Dendritic cell treated with granulocyte-macrophage colony-stimulating factor and Interleukin-4, amounts not matched to agents 40 ng/mL and 50 ng/mL, for 4 days (primary cell): ENCODE measurements around the gene DVL3.

Experiments
- H3K27ac Mint-ChIP-seq: one replicate; pipeline ENCODE4 v1.8.0; 2022; ENCODE audit warnings: mild to moderate bottlenecking, mixed read lengths
- H3K27me3 Mint-ChIP-seq: one replicate; pipeline ENCODE4 v1.8.0; 2022; ENCODE audit warnings: mild to moderate bottlenecking, mixed read lengths
- H3K36me3 Mint-ChIP-seq: one replicate; pipeline ENCODE4 v1.8.0; 2022; ENCODE audit warnings: low read depth, mixed read lengths
- H3K4me1 Mint-ChIP-seq: one replicate; pipeline ENCODE4 v1.8.0; 2022; ENCODE audit warnings: low read depth, mixed read lengths
- H3K4me3 Mint-ChIP-seq: one replicate; pipeline ENCODE4 v1.8.0; 2022; ENCODE audit warnings: mild to moderate bottlenecking, moderate library complexity, mixed read lengths
- H3K9me3 Mint-ChIP-seq: one replicate; pipeline ENCODE4 v1.8.0; 2022; ENCODE audit warnings: mixed read lengths
- intact Hi-C: fragments of 100-400 bp; cut with micrococcal nuclease; formaldehyde crosslinking; loops from one replicate; pipeline ENCODE4 v1.15.0; 2022

Gene DVL3

GRCh38 chr3:184164648-184165330 lies 9.6 kb downstream of the DVL3 start:
- no peak overlapping the region for H3K27ac Mint-ChIP-seq
- no peak overlapping the region for H3K4me3 Mint-ChIP-seq
- H3K9me3 Mint-ChIP-seq: no peaks in the 10 kb centered on the region
- peaks cover 19% of the 10 kb centered on the region for H3K4me1 Mint-ChIP-seq
- H3K27me3 Mint-ChIP-seq: no peaks in the 10 kb centered on the region
- H3K36me3 Mint-ChIP-seq: peaks cover 97% of the 10 kb centered on the region
- intact Hi-C loops: no loop called here

GRCh38 chr3:184165543-184165942 lies 10.4 kb downstream of the DVL3 start:
- H3K36me3 Mint-ChIP-seq: peaks cover 99% of the 10 kb centered on the region
- no peak overlapping the region for H3K4me3 Mint-ChIP-seq
- H3K4me1 Mint-ChIP-seq: peaks cover 12% of the 10 kb centered on the region
- intact Hi-C loops: no loop called here
- H3K27me3 Mint-ChIP-seq: no peaks in the 10 kb centered on the region
- no peaks in the 10 kb centered on the region for H3K9me3 Mint-ChIP-seq
- no peak overlapping the region for H3K27ac Mint-ChIP-seq

- no peaks in the 10 kb centered on the region for H3K9me3 Mint-ChIP-seq
- intact Hi-C loops: no loop called here
- H3K4me1 Mint-ChIP-seq: peaks cover 11% of the 10 kb centered on the region
- H3K27ac Mint-ChIP-seq: no peak overlapping the region
- peaks cover 99% of the 10 kb centered on the region for H3K36me3 Mint-ChIP-seq
- no peak overlapping the region for H3K4me3 Mint-ChIP-seq
- H3K27me3 Mint-ChIP-seq: no peaks in the 10 kb centered on the region
Measured at GRCh38 chr3:184166671-184167070, 11.5 kb downstream of the DVL3 start.

GRCh38 chr3:184167786-184168185 lies 12.6 kb downstream of the DVL3 start:
- Mint-ChIP-seq H3K27ac (no peak overlapping the region), H3K27me3 (no peaks in the 10 kb centered on the region), H3K36me3 (peaks cover 100% of the 10 kb centered on the region), H3K9me3 (no peaks in the 10 kb centered on the region), H3K4me1 (peaks cover 13% of the 10 kb centered on the region), H3K4me3 (no peak overlapping the region)
- intact Hi-C loops: no loop called here

- Mint-ChIP-seq H3K4me3 (no peak overlapping the region), H3K4me1 (peaks cover 13% of the 10 kb centered on the region), H3K36me3 (peaks cover 97% of the 10 kb centered on the region), H3K27ac (no peak overlapping the region), H3K27me3 (no peaks in the 10 kb centered on the region), H3K9me3 (no peaks in the 10 kb centered on the region)
- intact Hi-C loops: no loop called here
Measured at GRCh38 chr3:184168363-184169120, 13.4 kb downstream of the DVL3 start.

GRCh38 chr3:184169896-184170875 lies 15.0 kb downstream of the DVL3 start:
- Mint-ChIP-seq H3K36me3 (peaks cover 84% of the 10 kb centered on the region), H3K4me1 (peaks cover 17% of the 10 kb centered on the region), H3K27ac (no peak overlapping the region), H3K9me3 (no peaks in the 10 kb centered on the region), H3K4me3 (no peak overlapping the region), H3K27me3 (no peaks in the 10 kb centered on the region)
- intact Hi-C loops: no loop called here

- Mint-ChIP-seq H3K27ac (no peak overlapping the region), H3K4me1 (peaks cover 21% of the 10 kb centered on the region)
Measured at GRCh38 chr3:184171562-184171961, 16.4 kb downstream of the DVL3 start.

GRCh38 chr3:184172681-184173373 lies 17.6 kb downstream of the DVL3 start:
- H3K27me3 Mint-ChIP-seq: no peaks in the 10 kb centered on the region
- no peaks in the 10 kb centered on the region for H3K9me3 Mint-ChIP-seq
- H3K27ac Mint-ChIP-seq: no peak overlapping the region
- H3K4me1 Mint-ChIP-seq: peaks cover 34% of the 10 kb centered on the region
- H3K4me3 Mint-ChIP-seq: no peak overlapping the region
- peaks cover 84% of the 10 kb centered on the region for H3K36me3 Mint-ChIP-seq
- intact Hi-C loops: no loop called here

More at GRCh38 chr3:184171562-184171961, 16.4 kb downstream of the DVL3 start:
- Mint-ChIP-seq H3K36me3 (peaks cover 84% of the 10 kb centered on the region), H3K4me3 (no peak overlapping the region), H3K9me3 (no peaks in the 10 kb centered on the region), H3K27me3 (no peaks in the 10 kb centered on the region)
- intact Hi-C loops: no loop called here

- Mint-ChIP-seq H3K27me3 (no peaks in the 10 kb centered on the region), H3K4me3 (no peak overlapping the region), H3K9me3 (no peaks in the 10 kb centered on the region), H3K27ac (no peak overlapping the region), H3K36me3 (peaks cover 84% of the 10 kb centered on the region), H3K4me1 (peaks cover 39% of the 10 kb centered on the region)
- intact Hi-C loops: no loop called here
Measured at GRCh38 chr3:184173374-184173722, 18.2 kb downstream of the DVL3 start.

- H3K4me3 Mint-ChIP-seq: peak overlapping the region; percentile 99
- H3K27me3 Mint-ChIP-seq: no peaks in the 10 kb centered on the region
- H3K27ac Mint-ChIP-seq: peak overlapping the region; percentile 98
- peaks cover 84% of the 10 kb centered on the region for H3K36me3 Mint-ChIP-seq
- peaks cover 48% of the 10 kb centered on the region for H3K4me1 Mint-ChIP-seq
- H3K9me3 Mint-ChIP-seq: no peaks in the 10 kb centered on the region
- intact Hi-C loops: loop anchor here (1.0 kb wide), 4 partner anchors 12 to 125 kb away; partner anchors contain the start of genes ABCF3, EEF1AKMT4, EIF2B5 and PSMD2
Measured at GRCh38 chr3:184174284-184174645, 19.1 kb downstream of the DVL3 start.

- Mint-ChIP-seq H3K4me1 (peaks cover 54% of the 10 kb centered on the region), H3K9me3 (no peaks in the 10 kb centered on the region), H3K27me3 (no peaks in the 10 kb centered on the region), H3K4me3 (peak within 1 kb of the TSS; percentile 99), H3K36me3 (peaks cover 84% of the 10 kb centered on the region), H3K27ac (peak within 1 kb of the TSS; percentile 98)
- intact Hi-C loops: loop anchor here (1.0 kb wide), 4 partner anchors 11 to 124 kb away; partner anchors contain the start of genes ABCF3, EEF1AKMT4, EIF2B5 and PSMD2
Measured at GRCh38 chr3:184174646-184175492, 19.7 kb downstream of the DVL3 start, which contains the start of gene AP2M1. TSS of gene AP2M1 (plus strand) at chr3:184174855. CDS start at chr3:184176994, 2,139 bp downstream.

GRCh38 chr3:184175506-184175905 lies 20.3 kb downstream of the DVL3 start:
- Mint-ChIP-seq H3K4me3 (peak overlapping the region; percentile 99), H3K36me3 (peaks cover 84% of the 10 kb centered on the region), H3K4me1 (peaks cover 61% of the 10 kb centered on the region), H3K27me3 (no peaks in the 10 kb centered on the region), H3K27ac (peak overlapping the region; percentile 98), H3K9me3 (no peaks in the 10 kb centered on the region)
- intact Hi-C loops: no loop called here
